Tibial nerve (tissue), 4 donors: Measurements from ENCODE around the gene CBY1. TPM values are rescaled to one million over a fixed set of nuclear protein-coding genes. Genes with fewer than 3 reads are reported as not detected.

Experiments
- DNase-seq, 2 donors: peaks; one replicate each; pipeline ENCODE4 v3.0.0-alpha.2; 2019; ENCODE audit warnings: low spot score in 2 of 2
- H3K27ac ChIP-seq, 4 donors: fragments of 200-600 bp; sonication (generic) in 3 of 4; one replicate each; pipeline ENCODE4 v1.5.1; 2017 to 2019; ENCODE audit warnings: mild to moderate bottlenecking in 1 of 4
- H3K27me3 ChIP-seq, 2 donors: fragments of 200-600 bp; sonication (generic) in 1 of 2; one replicate each; pipeline versions ENCODE4 v1.5.1 to v1.6.0; 2017 to 2019
- H3K36me3 ChIP-seq, 3 donors: fragments of 200-600 bp; sonication (generic); one replicate each; pipeline ENCODE4 v1.5.1; 2018 to 2019
- H3K4me1 ChIP-seq, 4 donors: fragments of 200-600 bp; sonication (generic) in 3 of 4; one replicate each; pipeline ENCODE4 v1.5.1; 2017 to 2019
- H3K4me3 ChIP-seq, 4 donors: fragments of 200-600 bp; sonication (generic) in 3 of 4; one replicate each; pipeline ENCODE4 v1.5.1; 2017 to 2019; ENCODE audit warnings: mild to moderate bottlenecking in 1 of 4, moderate library complexity in 1 of 4
- H3K9me3 ChIP-seq, 4 donors: fragments of 200-600 bp; sonication (generic) in 3 of 4; one replicate each; pipeline ENCODE4 v1.5.1; 2017 to 2019
- CTCF ChIP-seq, 5 experiments: fragments of 200-600 bp in 3 of 5; fragments of 450-650 bp in 2 of 5; sonication (generic) in 3 of 5; IDR thresholded peaks; one replicate each; pipeline ENCODE4 v1.5.1; 2016 to 2019; ENCODE audit warnings: antibody characterized with exemption in 5 of 5, mild to moderate bottlenecking in 3 of 5, moderate library complexity in 2 of 5
- EP300 ChIP-seq, 2 donors: sonication (generic); formaldehyde crosslinking; IDR thresholded peaks; one replicate each; pipeline ENCODE4 v1.6.1; 2017; ENCODE audit warnings: antibody characterized with exemption in 2 of 2, mild to moderate bottlenecking in 1 of 2
- POLR2A ChIP-seq, 2 donors: fragments of 450-650 bp; IDR thresholded peaks; one replicate each; pipeline ENCODE4 v1.6.1; 2017; ENCODE audit warnings: antibody characterized with exemption in 2 of 2, mild to moderate bottlenecking in 2 of 2, moderate library complexity in 2 of 2
- WGBS, 2 donors: methylation state at CpG; one replicate each; pipeline ENCODE4 v1.1.5; 2018; 5-methylcytosine and 5-hydroxymethylcytosine counted together
- total RNA-seq, 4 donors: library from RNA; depleted of rRNA; stranded (reverse); fragments of >200 nt; gene quantifications; one replicate each; pipeline ENCODE4 v1.1.0, GENCODE V29; 2016

Gene CBY1
- total RNA-seq, 4 donors from 2014 or later: 13.5 to 24.3 (median 17.8) TPM

DNA sequence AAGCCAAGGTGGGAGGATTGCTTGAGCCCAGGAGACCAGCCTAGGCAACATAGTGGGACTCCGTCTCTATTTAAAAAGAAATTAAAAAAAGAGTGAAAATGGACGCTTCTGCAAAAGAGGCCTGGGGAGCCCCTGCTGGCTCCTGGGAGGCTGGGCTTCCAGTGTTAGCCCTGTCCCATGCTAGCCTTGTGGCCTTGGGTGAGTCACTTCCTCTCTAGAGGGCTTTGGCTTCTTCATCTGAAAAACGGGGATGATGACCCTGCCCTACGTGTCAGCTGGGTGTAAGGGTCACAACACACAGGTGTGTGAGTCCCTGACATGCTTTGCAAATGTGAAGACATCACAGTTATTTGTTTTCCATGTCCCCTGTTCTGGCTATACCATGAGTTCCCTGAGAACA, 33.1 kb upstream of the CBY1 start:
- Histone ChIP-seq H3K36me3 (peaks cover 0 to 3% (median 0%) of the 10 kb centered on the region in 3 donors), H3K4me3 (no peak overlapping the region)
- TF ChIP-seq POLR2A (IDR thresholded peaks at IDR 0.05) (no peak), CTCF (IDR thresholded peaks at IDR 0.05) (no peak), EP300 (IDR thresholded peaks at IDR 0.05) (no peak)

DNA sequence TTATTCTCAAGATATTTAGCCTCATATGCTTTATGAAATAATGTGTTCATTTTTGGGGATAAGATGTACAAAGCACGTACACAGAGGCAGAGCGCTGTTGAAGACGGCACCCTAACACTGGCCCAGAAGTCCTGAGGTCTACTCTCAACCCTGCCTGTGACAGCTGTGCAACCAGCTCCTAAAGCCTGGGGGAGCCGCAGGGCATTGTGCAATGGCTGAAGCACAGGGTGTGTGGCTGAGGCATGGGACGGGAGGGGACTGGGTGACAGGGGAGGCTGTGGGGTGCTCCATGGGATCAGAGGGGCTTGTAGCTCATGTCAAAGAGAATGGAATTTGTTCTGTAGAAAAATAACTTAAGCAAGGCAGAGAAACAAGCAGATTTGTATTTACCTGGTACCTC, 28.0 kb upstream of the CBY1 start:
- H3K36me3 ChIP-seq: peaks cover 0 to 7% (median 0%) of the 10 kb centered on the region in 3 donors
- no peaks in the 10 kb centered on the region for H3K9me3 ChIP-seq
- H3K4me1 ChIP-seq: no peaks in the 10 kb centered on the region
- H3K27ac ChIP-seq: no peak overlapping the region
- no peaks in the 10 kb centered on the region for H3K27me3 ChIP-seq
- TF ChIP-seq POLR2A (IDR thresholded peaks at IDR 0.05) (no peak), EP300 (IDR thresholded peaks at IDR 0.05) (no peak), CTCF (IDR thresholded peaks at IDR 0.05) (no peak)
- DNase-seq: no peak
- 79 to 92% methylated on average over 5 of the region's 5 CpGs for WGBS, 2 donors
- H3K4me3 ChIP-seq: no peak overlapping the region

More for the DNA sequence above, 33.1 kb upstream of the CBY1 start:
- no peak for DNase-seq
- Histone ChIP-seq H3K27ac (no peak overlapping the region), H3K4me1 (no peaks in the 10 kb centered on the region), H3K27me3 (no peaks in the 10 kb centered on the region), H3K9me3 (no peaks in the 10 kb centered on the region)
- 70 to 77% methylated on average over 4 of the region's 4 CpGs for WGBS, 2 donors

DNA sequence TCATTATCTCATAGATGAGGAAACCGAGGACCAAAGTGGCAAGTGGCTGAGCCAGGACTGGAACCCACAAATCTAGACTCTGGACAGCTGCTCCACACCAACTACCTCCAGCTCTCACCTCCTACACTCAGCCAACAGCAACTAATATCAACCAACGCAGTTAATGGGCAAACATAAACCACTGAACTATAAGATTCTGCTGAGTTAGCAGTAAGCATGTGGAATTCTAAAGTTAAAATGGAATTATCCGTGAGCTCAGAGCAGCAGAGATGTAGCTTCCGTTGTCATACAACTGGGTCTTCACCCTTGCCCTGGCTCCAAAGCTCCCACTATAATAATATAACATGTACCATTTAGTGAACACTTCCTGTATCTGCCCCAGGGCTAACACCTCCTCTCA, 27.3 kb upstream of the CBY1 start:
- DNase-seq: no peak
- H3K36me3 ChIP-seq: peaks cover 0 to 7% (median 0%) of the 10 kb centered on the region in 3 donors
- H3K27me3 ChIP-seq: no peaks in the 10 kb centered on the region
- TF ChIP-seq CTCF (IDR thresholded peaks at IDR 0.05) (no peak), POLR2A (IDR thresholded peaks at IDR 0.05) (no peak), EP300 (IDR thresholded peaks at IDR 0.05) (no peak)
- no peak overlapping the region for H3K4me3 ChIP-seq
- H3K4me1 ChIP-seq: no peaks in the 10 kb centered on the region
- H3K9me3 ChIP-seq: no peaks in the 10 kb centered on the region
- H3K27ac ChIP-seq: no peak overlapping the region
- whole genome bisulfite sequencing, 2 donors: 83 to 84% methylated on average over 4 of the region's 4 CpGs

- Histone ChIP-seq H3K4me3 (no peak overlapping the region), H3K4me1 (no peaks in the 10 kb centered on the region), H3K9me3 (no peaks in the 10 kb centered on the region), H3K27me3 (no peaks in the 10 kb centered on the region), H3K27ac (no peak overlapping the region), H3K36me3 (peaks cover 0 to 17% (median 0%) of the 10 kb centered on the region in 3 donors)
- no peak for TF ChIP-seq EP300 (IDR thresholded peaks at IDR 0.05)
- DNase-seq: no peak
- 77 to 84% methylated on average over 9 of the region's 9 CpGs for WGBS, 2 donors
Measured at GRCh38 chr22:38631724-38632123, 24.7 kb upstream of the CBY1 start.

DNA sequence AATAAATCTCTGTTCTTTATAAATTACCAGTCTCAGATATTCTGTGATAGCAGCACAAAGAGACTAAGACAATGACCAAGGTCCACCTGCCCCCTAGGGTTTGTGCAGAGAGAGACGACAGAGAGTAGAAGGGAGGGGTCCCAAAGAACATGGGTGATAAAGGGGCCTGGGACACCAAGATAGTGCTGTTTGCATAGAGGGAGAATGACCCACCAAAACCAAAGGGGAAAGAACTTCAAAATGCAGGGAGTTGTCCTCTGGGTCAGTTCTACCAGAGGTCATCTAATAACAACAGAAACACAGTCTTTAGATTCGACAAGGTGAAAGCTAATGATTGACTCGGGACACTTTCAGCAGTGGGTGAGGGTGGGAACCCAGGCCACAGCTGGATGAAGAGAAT, 23.9 kb upstream of the CBY1 start:
- Histone ChIP-seq H3K4me3 (no peak overlapping the region), H3K36me3 (peaks cover 0 to 19% (median 0%) of the 10 kb centered on the region in 3 donors), H3K9me3 (no peaks in the 10 kb centered on the region), H3K27ac (no peak overlapping the region), H3K4me1 (no peaks in the 10 kb centered on the region), H3K27me3 (no peaks in the 10 kb centered on the region)
- no peak for DNase-seq
- 77 to 78% methylated on average over 3 of the region's 3 CpGs for WGBS, 2 donors
- TF ChIP-seq POLR2A (IDR thresholded peaks at IDR 0.05): no peak
- TF ChIP-seq CTCF (IDR thresholded peaks at IDR 0.05): no peak
- TF ChIP-seq EP300 (IDR thresholded peaks at IDR 0.05): no peak

GRCh38 chr22:38638216-38638615, 18.2 kb upstream of the CBY1 start:
- Histone ChIP-seq H3K9me3 (no peaks in the 10 kb centered on the region), H3K27ac (no peak overlapping the region), H3K4me1 (no peaks in the 10 kb centered on the region), H3K4me3 (no peak overlapping the region), H3K27me3 (no peaks in the 10 kb centered on the region), H3K36me3 (peaks cover 0 to 25% (median 0%) of the 10 kb centered on the region in 3 donors)
- TF ChIP-seq CTCF (IDR thresholded peaks at IDR 0.05): no peak
- TF ChIP-seq POLR2A (IDR thresholded peaks at IDR 0.05): no peak
- no peak for TF ChIP-seq EP300 (IDR thresholded peaks at IDR 0.05)
- DNase-seq: no peak
- 83 to 92% methylated on average over 2 of the region's 2 CpGs for WGBS, 2 donors
